Measurements from ENCODE around the gene C1GALT1.
"Not testable (repeated sequence)": the region's sequence is repeated elsewhere in the genome, so short reads cannot be mapped to it uniquely, and the experiment has no call there.

C1GALT1 gene

GRCh38 chr7:7235347-7235746 is 53.0 kb downstream of the C1GALT1 start:
- no peak for FAIRE-seq
- no peak for DNase-seq (ENCODE audit: low spot score)

- FAIRE-seq = no peak
- no peak for DNase-seq (ENCODE audit: low spot score)
Observed at GRCh38 chr7:7236041-7236440, 53.7 kb downstream of the C1GALT1 start.

GRCh38 chr7:7237201-7237977 is 55.0 kb downstream of the C1GALT1 start:
- FAIRE-seq (no peak), DNase-seq (ENCODE audit: low spot score) (no peak)

- DNase-seq (ENCODE audit: low spot score) (no peak), FAIRE-seq (no peak)
Observed at GRCh38 chr7:7237978-7238267, 55.6 kb downstream of the C1GALT1 start.

GRCh38 chr7:7239346-7239745 is 57.0 kb downstream of the C1GALT1 start:
- FAIRE-seq = no peak
- DNase-seq (ENCODE audit: low spot score) = no peak

GRCh38 chr7:7242899-7243298 is 60.6 kb downstream of the C1GALT1 start:
- FAIRE-seq (no peak), DNase-seq (ENCODE audit: low spot score) (no peak)

GRCh38 chr7:7245233-7245632 is 62.9 kb downstream of the C1GALT1 start:
- FAIRE-seq; DNase-seq (ENCODE audit: low spot score): not testable (repeated sequence)

- no peak for DNase-seq (ENCODE audit: low spot score)
- FAIRE-seq = no peak
Observed at GRCh38 chr7:7246223-7246622, 63.9 kb downstream of the C1GALT1 start.

GRCh38 chr7:7247658-7248057 is 65.3 kb downstream of the C1GALT1 start:
- FAIRE-seq (no peak), DNase-seq (ENCODE audit: low spot score) (no peak)

GRCh38 chr7:7249814-7250213 is 67.5 kb downstream of the C1GALT1 start:
- no peak for FAIRE-seq

GRCh38 chr7:7251742-7252141 is 69.4 kb downstream of the C1GALT1 start:
- DNase-seq (ENCODE audit: low spot score) (no peak), FAIRE-seq (no peak)

More at GRCh38 chr7:7249814-7250213, 67.5 kb downstream of the C1GALT1 start:
- no peak for DNase-seq (ENCODE audit: low spot score)

- DNase-seq (ENCODE audit: low spot score) (no peak), FAIRE-seq (no peak)
Observed at GRCh38 chr7:7254319-7254718, 72.0 kb downstream of the C1GALT1 start.

- FAIRE-seq = peak; percentile 57
- peak; percentile 42 for DNase-seq (ENCODE audit: low spot score)
Observed at GRCh38 chr7:7254908-7255307, 72.6 kb downstream of the C1GALT1 start.

GRCh38 chr7:7256731-7257274 is 74.5 kb downstream of the C1GALT1 start:
- no peak for DNase-seq (ENCODE audit: low spot score)
- no peak for FAIRE-seq

GRCh38 chr7:7257899-7258692 is 75.8 kb downstream of the C1GALT1 start:
- DNase-seq (ENCODE audit: low spot score) = peak; percentile 58
- peak; percentile 97 for FAIRE-seq

GRCh38 chr7:7261863-7262262 is 79.5 kb downstream of the C1GALT1 start:
- DNase-seq (ENCODE audit: low spot score) (no peak), FAIRE-seq (no peak)

- no peak for DNase-seq (ENCODE audit: low spot score)
- FAIRE-seq = no peak
Observed at GRCh38 chr7:7263297-7264230, 81.2 kb downstream of the C1GALT1 start.

GRCh38 chr7:7264306-7265040 is 82.1 kb downstream of the C1GALT1 start:
- no peak for FAIRE-seq
- DNase-seq (ENCODE audit: low spot score) = no peak

- no peak for FAIRE-seq
Observed at GRCh38 chr7:7265081-7266075, 83.0 kb downstream of the C1GALT1 start.

More at GRCh38 chr7:7265081-7266075, 83.0 kb downstream of the C1GALT1 start:
- no peak for DNase-seq (ENCODE audit: low spot score)
